ENCODE data around the gene DNM3.

Gene DNM3

GRCh38 chr1:171873664-171874063 lies 32.4 kb downstream of the DNM3 start:
- DNase-seq, result no peak

DNA sequence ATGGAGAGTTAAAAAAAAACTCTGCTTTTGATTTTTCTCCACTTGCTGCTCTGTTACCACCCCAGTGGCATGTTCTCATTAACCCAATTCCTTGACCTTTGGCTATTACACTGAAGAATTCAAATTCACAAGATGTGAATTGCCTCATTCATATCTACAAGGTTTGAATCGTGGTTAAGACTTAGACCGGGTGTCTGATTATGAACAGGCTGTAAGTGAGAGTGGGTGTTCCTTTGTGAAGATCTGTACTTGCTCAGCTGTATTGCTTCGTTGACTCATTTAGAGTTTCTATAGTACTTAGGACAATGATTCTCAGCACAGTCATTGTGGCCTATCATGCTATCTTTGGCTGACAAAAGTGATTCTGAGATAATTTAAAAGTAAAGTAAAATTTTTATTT lies 36.4 kb downstream of the DNM3 start:
- DNase-seq, result no peak

DNA sequence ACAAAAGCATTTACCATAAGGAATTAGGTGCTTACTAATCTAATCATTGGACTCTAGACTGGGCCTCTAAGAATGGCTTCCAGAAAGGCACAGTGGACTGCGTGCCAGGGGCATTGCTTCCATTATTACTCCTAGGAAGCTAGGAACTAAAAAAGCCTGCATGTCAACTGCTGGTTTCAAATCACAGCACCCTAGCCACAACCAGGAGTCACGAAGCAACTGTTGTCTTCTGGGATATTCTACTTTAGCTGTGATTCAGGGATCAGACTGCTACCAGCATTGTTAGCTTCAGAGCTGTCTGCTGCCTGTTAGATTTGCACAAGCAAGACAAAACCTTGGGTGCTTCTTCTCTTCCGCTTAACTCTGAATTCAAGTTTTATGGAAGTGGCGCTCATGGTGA lies 38.3 kb downstream of the DNM3 start:
- no peak for DNase-seq

GRCh38 chr1:171881442-171881841 lies 40.1 kb downstream of the DNM3 start:
- no peak for DNase-seq

- no peak for DNase-seq
These were observed 42.6 kb downstream of the DNM3 start for GRCh38 chr1:171883849-171884248.

DNA sequence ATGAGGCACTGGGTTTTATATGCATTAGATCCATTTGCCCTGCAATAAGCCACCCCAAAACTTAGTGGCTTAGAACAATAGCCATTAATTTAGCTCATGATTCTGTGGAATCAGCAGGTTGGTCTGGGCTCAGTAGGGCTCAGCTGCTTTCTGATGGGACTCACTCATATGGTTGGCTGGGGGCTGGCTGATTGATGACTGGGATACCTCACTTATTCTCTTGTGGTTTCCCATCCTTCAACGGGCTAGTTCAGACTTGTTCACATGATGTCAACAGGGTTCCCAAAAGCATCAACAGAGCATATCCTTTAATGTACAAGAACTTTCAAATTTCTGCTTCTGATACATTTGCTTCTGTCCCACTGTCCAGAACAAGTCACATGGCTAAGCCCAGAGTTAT lies 43.2 kb downstream of the DNM3 start:
- no peak for DNase-seq

DNA sequence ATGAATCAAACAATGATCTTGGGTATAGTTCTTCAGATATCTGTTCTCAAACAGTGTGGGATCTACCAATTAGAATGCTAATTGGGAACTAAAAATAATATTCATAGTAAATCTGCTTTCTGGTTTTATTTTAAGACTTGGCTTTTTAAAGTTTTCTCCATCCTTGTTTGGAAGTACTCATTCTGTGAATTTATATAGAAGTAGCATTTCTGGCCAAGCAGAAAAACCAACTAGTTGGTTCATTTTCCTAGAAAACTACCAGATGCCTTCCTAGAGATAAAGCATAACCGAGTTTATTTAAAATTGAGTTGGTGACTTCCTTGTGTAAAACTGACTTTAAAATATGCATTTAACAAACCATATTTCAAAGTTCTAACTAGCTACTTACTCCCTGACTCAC lies 48.8 kb downstream of the DNM3 start:
- DNase-seq, result no peak

DNA sequence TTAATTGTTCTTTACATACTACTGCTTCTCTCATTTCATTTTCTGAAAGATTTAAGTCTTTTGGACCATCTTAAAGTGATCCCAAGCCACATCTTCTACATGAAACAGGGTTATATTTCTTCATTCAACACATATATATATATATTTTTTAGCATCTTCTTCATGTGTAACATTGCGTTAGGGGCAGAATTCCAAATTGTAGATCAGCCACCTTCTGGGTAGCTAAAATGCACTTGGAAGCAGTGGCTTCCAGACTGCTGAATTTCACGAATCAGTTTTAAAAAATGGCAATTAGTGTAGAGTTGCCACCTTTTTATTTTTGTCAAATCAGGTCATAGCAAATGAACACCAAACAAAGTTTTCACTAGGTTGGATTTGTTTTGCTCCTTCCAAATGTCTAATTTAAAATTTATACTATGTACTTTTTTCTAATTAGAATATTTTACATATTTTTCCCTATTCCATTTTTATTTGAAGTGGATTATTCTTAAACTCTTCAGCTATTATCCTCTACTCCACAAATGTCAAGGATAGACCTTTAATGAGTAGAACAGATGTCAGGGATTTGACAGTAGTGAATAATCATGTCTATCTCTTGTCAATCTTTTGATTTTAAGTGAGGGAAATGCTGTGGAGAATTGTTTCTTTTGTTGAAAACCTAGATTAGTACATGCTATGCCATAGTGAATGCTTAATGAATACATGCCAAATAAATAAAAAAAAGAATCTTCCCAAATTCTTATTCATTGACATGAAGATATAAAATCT lies 55.8 kb downstream of the DNM3 start:
- no peak for DNase-seq

GRCh38 chr1:171898941-171899340 lies 57.6 kb downstream of the DNM3 start:
- DNase-seq, result peak; percentile 97

DNA sequence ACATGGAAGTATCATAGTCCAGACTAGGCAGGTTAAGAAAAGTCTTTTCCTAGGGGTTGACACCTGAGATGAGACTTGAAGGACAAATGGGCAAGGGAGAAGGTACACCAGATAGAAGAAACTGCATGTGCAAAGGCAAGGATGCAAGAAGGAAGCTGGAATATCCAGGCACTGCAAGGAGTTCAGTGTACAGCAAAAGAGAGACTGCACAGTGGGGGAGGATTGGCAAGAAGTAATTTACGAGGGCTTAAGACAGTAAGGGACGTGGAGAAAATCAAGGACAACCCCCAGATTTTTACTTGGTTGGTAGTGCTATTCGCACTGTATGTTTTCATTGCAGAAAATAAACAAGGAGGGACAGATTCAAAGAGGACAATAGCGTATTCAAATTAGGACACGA lies 58.5 kb downstream of the DNM3 start:
- no peak for DNase-seq

DNA sequence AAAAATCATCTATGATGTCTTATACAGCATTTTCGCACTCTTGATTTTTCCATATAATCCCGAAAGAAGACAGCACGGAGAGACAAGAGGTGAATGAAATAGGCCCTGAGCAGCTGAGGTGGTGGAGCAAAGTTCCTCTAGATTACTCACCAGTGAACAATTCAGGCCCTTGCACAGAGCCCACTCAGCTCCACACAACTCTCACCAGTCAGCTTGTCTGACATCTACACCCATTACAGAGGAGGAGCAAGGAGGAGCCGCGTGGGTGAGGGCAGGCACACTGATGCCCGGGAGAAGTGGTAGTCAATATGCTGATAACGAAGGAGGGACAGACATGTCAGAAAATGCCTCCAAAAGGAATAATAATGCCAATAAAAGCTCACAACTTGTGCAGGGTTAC lies 59.9 kb downstream of the DNM3 start:
- DNase-seq, result no peak

DNA sequence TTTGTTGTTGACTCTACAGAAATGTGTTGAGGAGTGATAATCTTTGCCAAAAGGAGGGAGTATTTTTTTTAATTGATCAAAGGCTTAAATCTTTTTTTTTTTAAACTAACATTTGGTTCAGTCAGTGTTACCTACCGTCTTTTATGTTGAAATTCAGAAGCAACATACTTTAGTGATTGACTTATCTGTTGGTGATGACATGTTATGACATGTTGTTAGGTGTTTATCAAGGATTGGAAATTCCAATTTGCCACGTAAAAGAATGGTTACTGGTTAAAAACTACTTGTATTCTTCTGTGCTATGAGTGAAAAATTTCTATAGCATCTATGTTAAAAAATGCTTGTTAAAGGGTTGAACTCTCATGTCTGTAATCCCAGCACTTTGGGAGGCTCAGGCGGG lies 61.2 kb downstream of the DNM3 start:
- DNase-seq, result no peak

DNA sequence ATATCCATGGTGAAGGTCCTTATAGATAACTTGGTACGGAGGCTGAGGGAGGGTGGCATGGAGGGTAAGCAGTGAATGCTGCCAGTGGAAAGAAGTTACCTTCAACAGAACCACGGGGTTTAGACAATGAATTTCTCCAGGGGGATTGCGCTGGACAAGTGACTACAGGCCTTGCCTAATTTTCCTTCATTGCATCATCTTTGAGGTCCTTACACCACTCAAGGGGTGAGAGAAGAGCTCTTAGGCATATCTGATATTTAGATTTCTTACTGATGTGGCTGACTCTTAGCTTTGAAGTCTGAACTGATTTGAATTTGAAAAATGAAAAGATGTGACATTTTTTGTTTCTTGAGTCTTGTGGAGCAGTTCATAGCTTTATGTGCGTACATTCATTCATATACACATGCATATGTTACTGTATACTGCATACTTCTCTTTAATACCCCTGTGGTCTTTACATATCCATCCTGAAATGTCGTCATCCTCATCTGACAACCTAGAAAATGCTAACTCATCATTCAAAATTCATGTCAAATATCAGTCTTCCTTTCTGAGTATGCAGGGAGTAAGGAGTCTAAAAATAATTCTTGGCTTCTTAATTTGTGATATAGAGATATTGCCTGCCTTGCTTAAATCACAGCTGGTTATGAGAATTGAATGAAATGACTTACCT lies 63.6 kb downstream of the DNM3 start:
- no peak for DNase-seq

GRCh38 chr1:171909711-171910110 lies 68.4 kb downstream of the DNM3 start:
- DNase-seq, result no peak

- no peak for DNase-seq
These were observed 69.5 kb downstream of the DNM3 start for GRCh38 chr1:171910786-171911185.

- DNase-seq, result no peak
These were observed 70.2 kb downstream of the DNM3 start for GRCh38 chr1:171911506-171911905.

GRCh38 chr1:171912509-171913175 lies 71.3 kb downstream of the DNM3 start:
- DNase-seq, result no peak

DNA sequence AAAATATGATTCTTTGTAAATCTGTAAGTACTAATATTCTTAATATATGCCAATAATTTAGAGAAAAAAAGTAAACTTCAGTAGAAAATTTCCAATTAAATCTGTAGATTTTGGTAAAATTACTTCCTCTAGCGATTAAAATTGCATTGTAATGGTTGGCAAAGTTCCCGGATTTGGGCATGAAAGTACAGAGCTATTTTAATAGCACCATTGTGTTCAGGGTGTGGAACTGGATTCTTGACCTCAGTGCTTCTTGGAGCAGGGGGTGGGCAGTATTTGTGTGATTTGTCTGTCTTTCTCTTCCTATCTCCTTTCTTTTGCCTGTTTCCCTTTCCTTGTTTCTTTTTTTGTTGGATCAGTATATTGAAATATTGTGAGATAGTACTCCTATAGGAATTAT lies 72.1 kb downstream of the DNM3 start:
- DNase-seq, result no peak

GRCh38 chr1:171916315-171916771 lies 75.0 kb downstream of the DNM3 start:
- no peak for DNase-seq

DNA sequence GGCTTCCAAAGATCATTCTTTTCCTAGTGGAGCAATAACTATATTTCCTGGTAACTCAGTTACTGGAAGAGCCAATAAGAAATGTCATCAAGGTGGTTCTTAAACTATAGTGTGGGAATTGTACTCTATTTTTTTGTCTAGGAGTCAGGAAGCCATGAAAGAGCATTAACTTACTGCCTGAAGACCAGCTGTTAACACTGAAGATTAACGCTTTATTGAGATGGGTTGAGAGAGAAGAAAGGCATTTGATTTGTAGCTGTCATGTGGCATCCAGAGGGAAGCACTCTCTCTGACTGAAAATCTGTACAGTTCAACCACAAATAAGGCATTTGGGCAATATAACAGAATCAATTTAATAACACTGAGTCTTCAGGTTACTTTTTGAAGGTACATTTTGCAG lies 76.0 kb downstream of the DNM3 start:
- DNase-seq, result no peak

DNA sequence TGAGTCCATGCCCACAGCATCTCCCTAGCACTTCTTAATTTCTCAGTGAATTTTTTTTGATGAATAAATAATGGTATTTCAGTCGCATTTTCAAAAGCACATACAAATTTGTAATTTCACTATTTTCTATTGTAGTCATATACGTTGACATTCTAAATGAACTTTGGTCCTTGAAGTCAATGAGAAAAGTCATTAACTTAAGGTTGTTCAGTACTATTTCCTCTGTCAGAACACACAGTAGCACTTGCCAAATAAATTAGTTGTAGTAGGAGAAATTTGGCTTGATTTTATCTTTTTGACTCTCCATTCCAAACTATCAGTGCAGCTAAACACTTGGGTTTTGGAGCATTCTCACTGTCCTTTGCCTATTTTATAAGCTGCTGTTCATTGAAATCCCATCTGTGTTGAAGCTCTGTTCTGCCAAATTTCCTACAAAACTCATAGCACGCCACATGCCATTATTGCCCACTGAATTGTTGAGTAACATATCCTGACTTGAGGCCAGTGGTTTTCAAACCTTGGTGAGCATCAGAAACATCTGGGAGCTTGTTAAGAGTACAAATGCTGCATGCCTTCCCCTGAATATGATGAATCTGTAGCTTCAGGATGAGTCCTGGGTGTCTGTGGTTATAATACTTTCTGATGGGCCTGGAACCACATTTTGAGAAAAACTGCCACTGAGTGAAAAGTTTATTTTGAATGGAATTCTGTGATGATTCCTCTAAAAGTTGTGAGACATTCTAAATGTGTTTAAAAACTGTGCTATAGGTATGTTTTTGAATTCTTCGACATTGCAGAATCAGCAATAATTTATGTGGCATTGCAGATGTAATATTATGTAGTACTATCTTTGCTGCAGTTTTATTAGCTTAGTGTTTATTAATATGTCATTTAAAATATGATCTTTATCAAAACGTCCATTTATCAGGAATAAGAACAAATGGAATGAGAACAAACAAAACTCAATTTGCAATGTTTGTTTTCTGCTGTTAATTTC lies 78.9 kb downstream of the DNM3 start:
- DNase-seq, result no peak

- DNase-seq, result no peak
These were observed 81.7 kb downstream of the DNM3 start for GRCh38 chr1:171922999-171923398.

DNA sequence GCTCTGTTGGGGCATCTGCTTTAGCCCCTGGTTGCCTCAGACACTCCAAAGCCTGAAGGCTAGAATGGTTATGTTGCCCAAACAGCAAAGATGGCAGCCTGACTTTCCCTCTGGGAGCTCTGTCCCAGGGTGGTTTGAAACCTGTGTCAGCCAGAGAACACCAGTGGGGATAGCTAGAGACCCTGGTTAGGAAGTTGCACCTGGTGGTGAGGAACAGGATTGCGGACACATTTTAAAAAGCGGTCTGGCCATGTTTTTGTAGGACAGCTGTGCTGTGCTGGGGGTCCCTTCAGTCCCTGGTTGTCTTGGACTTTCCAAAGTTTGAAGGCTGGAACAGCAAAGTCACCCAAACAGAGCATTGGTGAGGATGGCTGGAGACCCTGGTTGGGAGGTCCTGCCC lies 87.8 kb downstream of the DNM3 start:
- no peak for DNase-seq

Measured in SHP77 treated with DMSO at 0.1 percent for 48 hours (cell line).